HCT116 (cell line): ENCODE results near the gene ZFP28. TPM values are rescaled to one million over a fixed set of nuclear protein-coding genes. Genes with fewer than 3 reads are reported as not detected.

Experiments
- ATAC-seq: fragments of 200-7000 bp; cut with Tn5 transposase; 2 replicates; pipeline ENCODE4 v1.9.1; 2020; ENCODE audit warnings: mild to moderate bottlenecking, moderate library complexity
- BruUV-seq: library from RNA; stranded (reverse); fragments of 400-500 nt; replicated peaks from 2 replicates; lab custom pipeline; 2021; lab: Mats Ljungman, UMichigan
- CTCF ChIA-PET: fragments of 300-600 bp; sonication (Branson Sonifier 250); formaldehyde crosslinking; loops from one replicate; lab custom pipeline; 2021; ENCODE audit warnings: antibody characterized with exemption; lab: Charles Lee
- POLR2A ChIA-PET: fragments of 300-600, 350-600 bp; sonication (Branson Sonifier 250); formaldehyde crosslinking; loops from one replicate; lab custom pipeline; 2021; ENCODE audit warnings: antibody characterized with exemption; lab: Charles Lee
- RAD21 ChIA-PET, 2 experiments: fragments of 300-600 bp; sonication (Branson Sonifier 250); formaldehyde crosslinking; loops; one replicate each; lab custom pipeline; 2023; ENCODE audit warnings: low total read pairs in 2 of 2; ENCODE audit not compliant: uncharacterized antibody in 2 of 2, unreplicated experiment in 2 of 2, low non-redundant PET in 1 of 2; lab: Charles Lee
- DNase-seq: peaks from one replicate; pipeline ENCODE4 v3.0.0-alpha.2; 2010; ENCODE audit warnings: low read depth, low spot score
- H2AFZ ChIP-seq: fragments of 200-600 bp; shearing (Covaris generic), sonication (generic); 2 replicates; pipeline ENCODE4 v1.6.1; 2017; ENCODE audit warnings: low read depth, mixed run types, mixed read lengths, antibody characterized with exemption, low read length; ENCODE audit not compliant: poor library complexity, severe bottlenecking
- H3K27ac ChIP-seq: 2 replicates; pipeline ENCODE4 v1.5.1; 2012; ENCODE audit warnings: low read depth, low read length
- H3K27me3 ChIP-seq: fragments of 200-600 bp; sonication (generic); 2 replicates; pipeline ENCODE4 v1.6.1; 2016; ENCODE audit warnings: mixed run types, low read length, mixed read lengths; ENCODE audit not compliant: insufficient read depth
- H3K36me3 ChIP-seq, 2 experiments: fragments of 200-500 bp in 1 of 2; fragments of 200-600 bp in 1 of 2; sonication (Bioruptor generic) in 1 of 2; sonication (generic) in 1 of 2; 2 replicates each; pipeline versions ENCODE4 v1.5.1 to v1.6.1; 2014 to 2016; ENCODE audit warnings: low read length in 2 of 2, inconsistent platforms in 1 of 2, mixed read lengths in 1 of 2, mixed run types in 1 of 2; ENCODE audit not compliant: insufficient read depth in 2 of 2, control insufficient read depth in 1 of 2
- H3K4me1 ChIP-seq, 2 experiments: fragments of 200-600 bp in 1 of 2; sonication (generic) in 1 of 2; 2 replicates each; pipeline versions ENCODE4 v1.5.1 to v1.6.1; 2012 to 2017; ENCODE audit warnings: low read length in 2 of 2, inconsistent platforms in 1 of 2, mild to moderate bottlenecking in 1 of 2, mixed read lengths in 1 of 2, mixed run types in 1 of 2, moderate library complexity in 1 of 2; ENCODE audit not compliant: insufficient read depth in 2 of 2, control insufficient read depth in 1 of 2
- H3K4me2 ChIP-seq: fragments of 200-600 bp; sonication (generic); 2 replicates; pipeline ENCODE4 v1.6.1; 2017; ENCODE audit warnings: mixed run types, low read length, mixed read lengths
- H3K4me3 ChIP-seq, 2 experiments: fragments of 200-600 bp in 1 of 2; sonication (generic) in 1 of 2; replicated peaks in 1 of 2; 2 replicates each; pipeline ENCODE4 v1.5.1; 2011 to 2016; ENCODE audit warnings: low read length in 2 of 2, control low read depth in 1 of 2, low read depth in 1 of 2, mild to moderate bottlenecking in 1 of 2, mixed read lengths in 1 of 2, mixed run types in 1 of 2
- H3K79me2 ChIP-seq: fragments of 200-600 bp; sonication (generic); 2 replicates; pipeline ENCODE4 v1.6.1; 2017; ENCODE audit warnings: mild to moderate bottlenecking, mixed run types, low read length, moderate library complexity, mixed read lengths; ENCODE audit not compliant: insufficient read depth
- H3K9ac ChIP-seq: fragments of 200-600 bp; sonication (generic); 2 replicates; pipeline ENCODE4 v1.6.1; 2016; ENCODE audit warnings: low read length, mixed read lengths
- H3K9me2 ChIP-seq: fragments of 200-600 bp; sonication (generic), shearing (Covaris generic); 2 replicates; pipeline ENCODE4 v1.6.1; 2017; ENCODE audit warnings: mixed run types, mild to moderate bottlenecking, moderate library complexity; ENCODE audit not compliant: insufficient read depth
- H3K9me3 ChIP-seq, 2 experiments: fragments of 200-500 bp in 1 of 2; fragments of 200-600 bp in 1 of 2; sonication (Bioruptor generic) in 1 of 2; sonication (generic) in 1 of 2; 2 replicates each; pipeline ENCODE4 v1.6.1; 2014 to 2017; ENCODE audit warnings: low read length in 2 of 2, mixed read lengths in 2 of 2, inconsistent platforms in 1 of 2, low read depth in 1 of 2, mild to moderate bottlenecking in 1 of 2, mixed run types in 1 of 2, moderate library complexity in 1 of 2; ENCODE audit not compliant: control insufficient read depth in 1 of 2, insufficient read depth in 1 of 2
- H4K20me1 ChIP-seq: fragments of 200-600 bp; sonication (generic), shearing (Covaris generic); 2 replicates; pipeline ENCODE4 v1.6.1; 2017; ENCODE audit warnings: mixed run types, mild to moderate bottlenecking, moderate library complexity; ENCODE audit not compliant: insufficient read depth
- ATF3 ChIP-seq: IDR thresholded peaks from 2 replicates; pipeline ENCODE4 v1.6.1; 2012
- ELF1 ChIP-seq: IDR thresholded peaks from 2 replicates; pipeline ENCODE4 v1.6.1; 2012; ENCODE audit warnings: low read depth, borderline replicate concordance
- EZH2 ChIP-seq: fragments of 200-600 bp; sonication (generic); IDR thresholded peaks from 2 replicates; pipeline ENCODE4 v1.6.1; 2017; ENCODE audit warnings: antibody characterized with exemption, mixed run types
- FOSL1 ChIP-seq: IDR thresholded peaks from 2 replicates; pipeline ENCODE4 v1.6.1; 2012; ENCODE audit warnings: low read depth
- POLR2A ChIP-seq: IDR thresholded peaks from 2 replicates; pipeline ENCODE4 v1.7.0; 2011; ENCODE audit warnings: borderline replicate concordance; ENCODE audit not compliant: insufficient read depth, insufficient read length; ENCODE audit errors: extremely low read depth
- POLR2AphosphoS5 ChIP-seq: IDR thresholded peaks from 2 replicates; pipeline ENCODE4 v1.6.1; 2011; ENCODE audit warnings: mild to moderate bottlenecking, low read depth, low read length, moderate library complexity
- RAD21 ChIP-seq: IDR thresholded peaks from 2 replicates; pipeline ENCODE4 v1.6.1; 2012; ENCODE audit warnings: low read depth, mild to moderate bottlenecking
- SIN3A ChIP-seq: IDR thresholded peaks from 2 replicates; pipeline ENCODE4 v1.6.1; 2012; ENCODE audit warnings: low read depth
- SRF ChIP-seq: IDR thresholded peaks from 2 replicates; pipeline ENCODE4 v1.6.1; 2012; ENCODE audit warnings: low read depth
- TCF7L2 ChIP-seq: IDR thresholded peaks from 2 replicates; pipeline ENCODE4 v1.7.0; 2011; ENCODE audit warnings: borderline replicate concordance, inconsistent platforms; ENCODE audit not compliant: insufficient read depth, insufficient read length; ENCODE audit errors: extremely low read depth
- YY1 ChIP-seq: IDR thresholded peaks from 2 replicates; pipeline ENCODE4 v1.6.1; 2011; ENCODE audit warnings: low read length, low read depth, moderate library complexity, mild to moderate bottlenecking; ENCODE audit not compliant: insufficient replicate concordance; ENCODE audit errors: extremely low read depth
- ZNF274 ChIP-seq: fragments of 200-500 bp; sonication (Bioruptor generic); IDR thresholded peaks from 2 replicates; pipeline ENCODE4 v1.6.1; 2014; ENCODE audit warnings: mild to moderate bottlenecking, low read depth, low read length, inconsistent platforms
- intact Hi-C: fragments of 100-400 bp; cut with micrococcal nuclease; formaldehyde crosslinking; loops from 2 replicates; pipeline ENCODE4 v1.10.0; 2022
- total RNA-seq: library from RNA; stranded (reverse); gene quantifications from one replicate; pipeline ENCODE4 v1.2.1, GENCODE V29; 2021; ENCODE audit not compliant: unreplicated experiment

ZFP28 gene
- total RNA-seq, 1 experiment from 2014 or later: not detected

GRCh38 chr19:56573914-56574313, 35.2 kb downstream of the ZFP28 start:
- Histone ChIP-seq H2AFZ (no peak overlapping the region), H3K36me3 (no peaks in the 10 kb centered on the region), H3K4me1 (no peaks in the 10 kb centered on the region), H3K4me2 (no peak overlapping the region), H3K9me3 (peaks cover 28 to 33% of the 10 kb centered on the region in 2 experiments; a peak in 3 of 4 replicates), H3K27ac (no peak overlapping the region), H3K4me3 (no peak overlapping the region), H3K27me3 (no peaks in the 10 kb centered on the region), H3K9ac (no peak overlapping the region), H4K20me1 (no peaks in the 10 kb centered on the region), H3K9me2 (no peaks in the 10 kb centered on the region), H3K79me2 (no peaks in the 10 kb centered on the region)
- BruUV-seq: no TSS peak
- CTCF ChIA-PET: no interaction called here
- TF ChIP-seq ELF1: no peak
- no peak for TF ChIP-seq TCF7L2
- TF ChIP-seq POLR2AphosphoS5: no peak
- TF ChIP-seq EZH2: no peak
- no peak for TF ChIP-seq SIN3A
- TF ChIP-seq POLR2A: no peak
- no peak for TF ChIP-seq RAD21
- no peak for TF ChIP-seq ZNF274
- no peak for TF ChIP-seq FOSL1
- TF ChIP-seq SRF: no peak
- TF ChIP-seq ATF3: no peak
- TF ChIP-seq YY1: no peak
- RAD21 ChIA-PET: no interaction called here
- ATAC-seq (no peak), DNase-seq (no peak)
- intact Hi-C loops: no loop called here
- POLR2A ChIA-PET: no interaction called here
